H1 (cell line): ENCODE data around the gene KMT5C. TPM values are rescaled to one million over a fixed set of nuclear protein-coding genes. Genes with fewer than 3 reads are reported as not detected.

Source experiments
- ASH2L ChIP-seq: fragments of 200-600, 300-600 bp; sonication (generic); IDR thresholded peaks from one replicate; pipeline ENCODE4 v1.7.1; 2017; ENCODE audit warnings: low read length
- ATF3 ChIP-seq: IDR thresholded peaks from 2 replicates; pipeline ENCODE4 v1.6.1; 2011; ENCODE audit warnings: low read depth, mild to moderate bottlenecking, low read length; ENCODE audit not compliant: insufficient read depth
- NRF1 ChIP-seq: IDR thresholded peaks from 2 replicates; pipeline ENCODE4 v1.6.1; 2011; ENCODE audit warnings: mild to moderate bottlenecking, low read depth, low read length, improper control_type of control experiment
- PHF8 ChIP-seq: fragments of 200-600 bp; sonication (generic); conservative IDR thresholded peaks from 2 replicates; pipeline ENCODE4 v1.7.1; 2012; ENCODE audit warnings: low read depth, mild to moderate bottlenecking, inconsistent platforms, low read length, moderate library complexity
- RNF2 ChIP-seq: fragments of 200-900, 300-1000 bp; sonication (generic); IDR thresholded peaks from 2 replicates; pipeline ENCODE4 v1.7.1; 2016; ENCODE audit warnings: borderline replicate concordance, low read depth, mild to moderate bottlenecking, antibody characterized with exemption, low read length; ENCODE audit not compliant: poor library complexity, severe bottlenecking; ENCODE audit errors: missing control alignments
- polyA plus RNA-seq, 7 experiments: library from polyadenylated mRNA; depleted of rRNA in 3 of 7; stranded (reverse) in 5 of 7; unstranded in 2 of 7; fragments of >200 nt in 5 of 7; fragments of 200-250 nt in 2 of 7; gene quantifications; 1 replicate in 5 of 7; 2 replicates in 1 of 7; 4 replicates in 1 of 7; pipeline versions ENCODE4 v1.2.1 to v1.2.3, GENCODE V29; 2011 to 2013; ENCODE audit warnings: missing spikeins in 2 of 7, mixed read lengths in 2 of 7
- total RNA-seq: library from RNA; stranded (reverse); fragmentation: NEBNext Ultra II Directional; extraction: Animal tissue kit (Norgen Biotek cat#: 25700); gene quantifications from 2 replicates; pipeline ENCODE4 v1.2.1, GENCODE V29; 2021

KMT5C gene
- total and polyA plus RNA-seq, 2 of the 8 experiments (the other 6 are each of a cell fraction or from before 2014, with no cell fraction given) = 24.9 to 31.5 TPM

- no peak for TF ChIP-seq ATF3
- no peak for TF ChIP-seq NRF1
- TF ChIP-seq RNF2 = no peak
- no peak for TF ChIP-seq PHF8
- TF ChIP-seq ASH2L = no peak
- TF ChIP-seq, all 59 proteins: peak for 0
These were observed 18.1 kb upstream of the KMT5C start (continued) for GRCh38 chr19:55321466-55322137.
